ENCODE measurements around the gene ZNF286A.
"Not testable (repeated sequence)": the region's sequence is repeated elsewhere in the genome, so short reads cannot be mapped to it uniquely, and the experiment has no call there.

DNA sequence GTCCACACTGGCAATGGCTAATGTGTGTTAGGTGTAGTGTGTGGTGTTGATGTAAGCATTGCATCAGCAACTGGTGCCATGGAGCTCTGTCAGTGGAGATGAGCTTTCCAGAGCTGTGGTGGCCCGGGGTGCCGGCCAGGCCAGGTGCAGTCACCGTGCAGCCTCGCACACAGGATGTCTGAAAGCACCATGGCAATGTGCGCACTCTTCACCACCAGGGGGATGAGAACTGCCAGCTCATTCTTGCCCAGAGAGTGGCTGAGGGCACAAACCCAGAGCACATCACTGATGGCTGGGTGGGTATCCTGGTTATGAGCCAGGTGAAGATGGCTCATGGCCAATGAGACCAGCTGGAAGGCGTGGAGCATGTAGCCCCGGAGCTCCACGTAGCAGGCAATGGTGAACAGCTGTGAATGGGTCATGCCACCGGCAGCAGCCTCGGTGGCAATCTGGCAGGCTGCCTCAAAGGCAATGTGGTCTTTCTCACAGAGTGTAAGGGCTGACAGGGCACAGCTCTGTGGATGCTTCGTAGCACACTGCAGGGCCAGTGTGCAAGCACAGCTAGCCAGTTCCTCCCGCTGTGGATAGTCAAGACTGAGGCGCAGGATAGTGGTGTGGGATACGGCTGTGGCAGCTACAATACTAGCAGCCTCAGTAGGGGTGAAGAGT is 69.4 kb downstream of the ZNF286A start:
- TF ChIP-seq FOXA1 (IDR thresholded peaks at IDR 0.05); RAD21 (IDR thresholded peaks at IDR 0.05); CTCF (IDR thresholded peaks at IDR 0.05; ENCODE audit: low read depth, low read length, missing input control): not testable (repeated sequence)
